CD4-positive, alpha-beta T cell (primary cell): ENCODE measurements around the gene TMEM181. TPM values are rescaled to one million over a fixed set of nuclear protein-coding genes. Genes with fewer than 3 reads are reported as not detected.

ENCODE experiments used
- ATAC-seq: fragments of 200-7000 bp; cut with Tn5 transposase; one replicate; pipeline ENCODE4 v1.10.0; 2022; ENCODE audit warnings: mild to moderate bottlenecking; ENCODE audit not compliant: poor library complexity
- CTCF ChIA-PET: fragments of 350-600 bp; sonication (Branson Sonifier 250); formaldehyde crosslinking; loops from one replicate; lab custom pipeline; 2021; ENCODE audit warnings: antibody characterized with exemption, inconsistent platforms; lab: Charles Lee
- POLR2A ChIA-PET: fragments of 350-600 bp; sonication (Branson Sonifier 250); formaldehyde crosslinking; loops from one replicate; lab custom pipeline; 2021; ENCODE audit warnings: antibody characterized with exemption, inconsistent platforms; lab: Charles Lee
- DNase-seq, 14 experiments: peaks; one replicate each; pipeline ENCODE4 v3.0.0-alpha.2; 2013 to 2020; ENCODE audit warnings: mixed read lengths in 2 of 14
- H3K27ac ChIP-seq, 2 donors: one replicate each; pipeline versions ENCODE4 v1.5.1 to v1.7.0; 2013; ENCODE audit warnings: low read length in 2 of 2, low read depth in 1 of 2, mild to moderate bottlenecking in 1 of 2
- H3K27me3 ChIP-seq, 2 experiments: 1 replicate in 1 of 2; 2 replicates in 1 of 2; pipeline versions ENCODE4 v1.6.1 to v1.7.0; 2013; ENCODE audit warnings: low read length in 2 of 2, control low read depth in 1 of 2, mild to moderate bottlenecking in 1 of 2, moderate library complexity in 1 of 2; ENCODE audit not compliant: insufficient read depth in 2 of 2, control insufficient read depth in 1 of 2
- H3K36me3 ChIP-seq: one replicate; pipeline ENCODE4 v1.6.1; 2013; ENCODE audit warnings: low read length, control low read depth; ENCODE audit not compliant: insufficient read depth
- H3K4me1 ChIP-seq: one replicate; pipeline ENCODE4 v1.6.1; 2013; ENCODE audit warnings: low read length, control low read depth; ENCODE audit not compliant: insufficient read depth
- H3K4me3 ChIP-seq: one replicate; pipeline ENCODE4 v1.5.1; 2013; ENCODE audit warnings: mild to moderate bottlenecking, low read length, moderate library complexity
- H3K9me3 ChIP-seq, 2 experiments: 1 replicate in 1 of 2; 2 replicates in 1 of 2; pipeline versions ENCODE4 v1.6.1 to v1.7.0; 2013; ENCODE audit warnings: low read length in 2 of 2, mild to moderate bottlenecking in 2 of 2, control low read depth in 1 of 2, moderate library complexity in 1 of 2; ENCODE audit not compliant: control insufficient read depth in 1 of 2, insufficient read depth in 1 of 2
- H3K27ac Mint-ChIP-seq: one replicate; pipeline ENCODE4 v1.8.0; 2020; ENCODE audit warnings: mixed read lengths
- H3K27me3 Mint-ChIP-seq: one replicate; pipeline ENCODE4 v1.8.0; 2021; ENCODE audit warnings: mixed read lengths
- H3K36me3 Mint-ChIP-seq: one replicate; pipeline ENCODE4 v1.8.0; 2021; ENCODE audit warnings: low read depth, mixed read lengths
- H3K4me1 Mint-ChIP-seq: one replicate; pipeline ENCODE4 v1.8.0; 2021; ENCODE audit warnings: low read depth, mixed read lengths
- H3K4me3 Mint-ChIP-seq: one replicate; pipeline ENCODE4 v1.8.0; 2020; ENCODE audit warnings: mild to moderate bottlenecking, mixed read lengths
- H3K9me3 Mint-ChIP-seq: one replicate; pipeline ENCODE4 v1.8.0; 2020; ENCODE audit warnings: mixed read lengths
- CTCF ChIP-seq: fragments of 200-600 bp; IDR thresholded peaks from one replicate; pipeline ENCODE4 v1.8.0; 2022; ENCODE audit warnings: antibody characterized with exemption, mild to moderate bottlenecking
- intact Hi-C, 2 experiments: fragments of 100-400 bp; cut with DNase I in 1 of 2; cut with micrococcal nuclease in 1 of 2; formaldehyde crosslinking; loops; one replicate each; pipeline versions ENCODE4 v1.15.1 to v1.9.0; 2023 to 2025; cut with DNase I, micrococcal nuclease
- total RNA-seq, 174 experiments: library from RNA in 2 of 174; stranded (reverse) in 2 of 174; gene quantifications; one replicate each; pipeline ENCODE4 v1.2.3 and lab custom pipeline; 2021 to 2026

TMEM181 gene
- total RNA-seq, 2 experiments from 2014 or later: 10.2 to 10.9 TPM

GRCh38 chr6:158586652-158587051 lies 26.8 kb downstream of the TMEM181 start:
- no peak overlapping the region for H3K4me3 Mint-ChIP-seq
- ATAC-seq (no peak), DNase-seq (no peak)
- no peaks in the 10 kb centered on the region for H3K27me3 ChIP-seq
- peaks cover 97% of the 10 kb centered on the region for H3K36me3 Mint-ChIP-seq
- H3K4me3 ChIP-seq: no peak overlapping the region
- H3K4me1 ChIP-seq: no peaks in the 10 kb centered on the region
- H3K27me3 Mint-ChIP-seq: no peaks in the 10 kb centered on the region
- no peaks in the 10 kb centered on the region for H3K9me3 Mint-ChIP-seq
- intact Hi-C loops: no loop called here
- no peak for TF ChIP-seq CTCF
- ChIA-PET POLR2A (no interaction called here), CTCF (no interaction called here)
- H3K27ac ChIP-seq: no peak overlapping the region
- no peaks in the 10 kb centered on the region for H3K9me3 ChIP-seq
- H3K4me1 Mint-ChIP-seq: no peaks in the 10 kb centered on the region
- H3K27ac Mint-ChIP-seq: no peak overlapping the region
- peaks cover 87% of the 10 kb centered on the region for H3K36me3 ChIP-seq

GRCh38 chr6:158589366-158589765 lies 29.5 kb downstream of the TMEM181 start:
- intact Hi-C loops: no loop called here

GRCh38 chr6:158591134-158591809 lies 31.4 kb downstream of the TMEM181 start:
- Mint-ChIP-seq H3K9me3 (no peaks in the 10 kb centered on the region), H3K36me3 (peaks cover 93% of the 10 kb centered on the region), H3K27me3 (no peaks in the 10 kb centered on the region), H3K4me1 (no peaks in the 10 kb centered on the region), H3K4me3 (no peak overlapping the region), H3K27ac (no peak overlapping the region)
- ChIA-PET CTCF (interaction anchor here (1.6 kb wide), 1 partner anchor 14 kb away, joined by 4 read pairs; no protein-coding TSS in a partner anchor), POLR2A (no interaction called here)
- Histone ChIP-seq H3K4me1 (no peaks in the 10 kb centered on the region), H3K4me3 (no peak overlapping the region), H3K9me3 (no peaks in the 10 kb centered on the region), H3K36me3 (peaks cover 86% of the 10 kb centered on the region), H3K27ac (no peak overlapping the region), H3K27me3 (no peaks in the 10 kb centered on the region)
- no peak for DNase-seq
- intact Hi-C loops: no loop called here
- TF ChIP-seq CTCF: no peak
- ATAC-seq: no peak

More at GRCh38 chr6:158589366-158589765, 29.5 kb downstream of the TMEM181 start:
- Histone ChIP-seq H3K36me3 (peaks cover 93% of the 10 kb centered on the region), H3K27me3 (no peaks in the 10 kb centered on the region), H3K27ac (no peak overlapping the region), H3K4me3 (no peak overlapping the region), H3K9me3 (no peaks in the 10 kb centered on the region), H3K4me1 (no peaks in the 10 kb centered on the region)
- ChIA-PET POLR2A (no interaction called here), CTCF (no interaction called here)
- H3K27ac Mint-ChIP-seq: no peak overlapping the region
- no peaks in the 10 kb centered on the region for H3K27me3 Mint-ChIP-seq
- DNase-seq (no peak), ATAC-seq (no peak)
- H3K4me3 Mint-ChIP-seq: no peak overlapping the region
- TF ChIP-seq CTCF: no peak
- H3K9me3 Mint-ChIP-seq: no peaks in the 10 kb centered on the region
- H3K36me3 Mint-ChIP-seq: peaks cover 96% of the 10 kb centered on the region
- no peaks in the 10 kb centered on the region for H3K4me1 Mint-ChIP-seq
